Fibroblast of the conjunctiva (primary cell): Measurements from ENCODE around the gene FXYD6.
A peak's percentile ranks its signal among the peaks of the same experiment; 100 is the strongest.

Experiments used
- DNase-seq: peaks from one replicate; pipeline ENCODE4 v3.0.0-alpha.2; 2010; ENCODE audit warnings: low read depth

Gene FXYD6

DNA sequence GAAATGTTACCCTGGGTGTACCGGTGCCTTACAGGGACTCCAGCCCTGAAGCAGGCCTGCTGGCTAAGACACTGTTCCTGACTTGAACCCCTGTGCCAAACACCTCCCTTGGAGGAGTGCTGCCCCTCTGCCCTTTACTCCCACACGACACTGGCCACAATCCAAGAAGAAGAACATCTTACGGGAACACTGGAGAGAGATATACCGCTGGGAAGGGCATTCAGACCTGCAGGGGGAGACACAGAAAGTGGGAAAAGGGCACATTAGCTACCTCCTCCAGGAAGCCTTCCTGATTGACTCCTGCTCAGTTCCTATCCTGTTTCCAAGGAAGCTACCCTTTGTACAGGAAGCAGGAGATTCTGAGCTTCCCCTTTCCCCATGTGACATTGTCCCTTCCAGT lies 34.1 kb upstream of the FXYD6 start:
- no peak for DNase-seq

DNA sequence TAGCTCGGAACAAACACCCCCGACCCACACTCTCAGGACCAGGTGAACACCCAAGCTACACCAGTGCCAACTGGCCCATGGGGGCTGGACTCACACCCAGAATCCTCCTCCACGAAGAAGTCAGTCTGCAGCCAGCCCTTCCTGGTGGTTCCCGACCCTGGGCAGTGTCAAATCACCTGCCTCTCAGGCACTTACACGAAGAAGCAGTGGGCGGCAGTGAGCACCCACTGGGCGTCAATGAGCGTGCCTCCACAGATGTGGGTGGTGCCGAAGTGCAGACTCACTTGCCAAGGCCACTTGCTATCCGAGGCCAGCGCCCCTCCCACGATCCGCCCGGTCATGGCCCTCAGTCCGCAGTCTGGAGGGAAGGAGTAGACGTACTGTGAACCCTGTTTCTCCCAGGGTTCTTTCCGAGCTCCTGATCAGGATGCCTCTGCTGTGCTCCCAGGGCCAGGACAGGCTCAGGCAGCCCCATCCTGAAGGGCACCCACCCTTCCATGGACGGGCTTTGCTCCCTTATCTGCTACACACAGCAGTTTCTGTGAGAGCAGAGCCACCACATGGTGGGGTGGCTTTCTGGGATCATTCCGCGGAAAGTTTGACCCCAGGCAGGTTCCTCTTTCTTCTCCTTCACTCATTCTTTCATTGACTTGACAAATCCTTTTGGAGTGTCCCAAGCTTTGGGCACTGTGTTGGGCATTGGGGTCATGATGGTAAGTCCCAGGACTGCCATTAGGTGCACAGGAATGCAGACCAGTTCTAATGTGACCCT lies 33.3 kb upstream of the FXYD6 start:
- DNase-seq = no peak

GRCh38 chr11:117908959-117909610 lies 32.6 kb upstream of the FXYD6 start:
- DNase-seq = no peak

GRCh38 chr11:117908109-117908895 lies 31.8 kb upstream of the FXYD6 start:
- DNase-seq = no peak

GRCh38 chr11:117907276-117908108 lies 31.0 kb upstream of the FXYD6 start:
- DNase-seq = peak; percentile 92

- no peak for DNase-seq
These were observed 30.3 kb upstream of the FXYD6 start for GRCh38 chr11:117906710-117907109.

GRCh38 chr11:117906126-117906525 lies 29.7 kb upstream of the FXYD6 start:
- DNase-seq = no peak

DNA sequence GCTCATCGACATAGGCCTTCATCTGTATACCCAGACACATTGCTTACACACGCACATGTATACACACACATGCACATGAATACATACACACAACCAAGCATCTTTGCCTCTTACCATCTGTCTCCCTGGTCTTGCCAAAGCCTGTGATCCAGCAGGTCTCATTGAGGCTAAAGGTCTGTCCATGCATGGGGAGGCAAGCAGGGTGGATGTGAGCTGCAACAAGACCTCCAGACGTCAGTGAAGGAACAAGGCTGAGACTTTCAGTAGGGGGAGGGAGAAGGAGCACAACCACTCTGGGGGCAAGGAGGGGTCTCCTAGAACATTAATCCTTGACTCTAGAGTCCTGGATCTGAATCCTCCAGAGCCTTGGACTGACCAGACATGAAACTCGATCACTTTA lies 29.1 kb upstream of the FXYD6 start:
- no peak for DNase-seq

- no peak for DNase-seq
These were observed 27.3 kb upstream of the FXYD6 start for GRCh38 chr11:117903505-117904382.

GRCh38 chr11:117902001-117902845 lies 25.8 kb upstream of the FXYD6 start:
- no peak for DNase-seq

DNA sequence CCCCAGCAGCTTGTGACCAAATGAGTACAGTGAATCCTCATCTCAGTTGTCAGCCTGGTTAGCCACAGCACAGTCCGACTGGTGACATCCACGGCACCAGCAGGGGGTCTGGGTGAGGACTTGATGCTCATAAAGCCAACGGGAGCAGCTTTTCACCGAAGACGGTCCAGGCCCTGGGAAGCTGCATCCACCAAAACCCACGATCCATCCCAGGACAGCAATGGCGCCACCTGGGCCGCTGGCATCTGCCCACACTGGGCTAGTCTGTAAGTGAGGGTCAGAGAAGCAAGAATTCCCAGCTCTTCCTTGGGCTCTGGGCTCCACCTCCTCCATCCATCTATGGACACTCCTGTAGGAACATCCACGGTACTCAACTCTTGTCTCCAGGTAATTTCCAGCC lies 25.1 kb upstream of the FXYD6 start:
- no peak for DNase-seq

DNA sequence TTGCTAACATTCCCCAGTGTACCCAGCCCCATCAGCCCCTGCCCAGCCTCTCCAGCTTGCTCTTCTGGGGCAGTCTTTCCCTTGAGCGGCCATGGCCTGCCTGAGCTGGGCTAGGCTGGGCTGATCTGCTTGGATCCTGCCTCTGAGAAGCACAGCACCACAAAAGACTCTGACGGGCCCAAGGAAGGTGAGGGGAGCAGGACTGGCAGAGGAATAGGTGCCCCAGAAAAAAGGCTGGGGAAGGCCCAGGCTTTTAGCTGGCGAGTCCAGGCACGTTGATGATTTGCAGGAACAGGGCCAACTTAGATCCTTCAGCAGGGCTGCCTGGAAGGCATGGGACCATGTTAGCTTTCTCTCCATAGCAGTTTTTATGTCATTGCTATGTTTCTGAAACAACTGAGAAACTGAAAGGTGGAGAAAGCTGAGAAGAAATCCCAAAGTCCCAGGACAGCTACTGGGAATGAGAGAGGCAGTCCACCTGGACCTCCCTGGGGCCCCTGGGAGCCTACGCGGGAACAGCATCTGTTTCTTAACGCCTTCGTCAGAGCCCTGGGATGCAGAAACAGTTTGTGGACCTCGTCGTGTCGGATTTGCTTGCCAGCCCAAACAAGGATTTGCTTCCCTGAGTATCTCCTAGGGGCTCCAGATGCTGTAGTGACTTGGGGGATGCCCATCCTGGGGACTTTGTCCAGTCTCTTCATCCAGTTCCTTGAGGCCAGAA lies 24.4 kb upstream of the FXYD6 start:
- DNase-seq = no peak

GRCh38 chr11:117900121-117900648 lies 23.7 kb upstream of the FXYD6 start:
- no peak for DNase-seq

GRCh38 chr11:117898059-117898458 lies 21.6 kb upstream of the FXYD6 start:
- DNase-seq = no peak

GRCh38 chr11:117892651-117893050 lies 16.2 kb upstream of the FXYD6 start:
- DNase-seq = no peak

- no peak for DNase-seq
These were observed 14.9 kb upstream of the FXYD6 start for GRCh38 chr11:117891362-117891761.

DNA sequence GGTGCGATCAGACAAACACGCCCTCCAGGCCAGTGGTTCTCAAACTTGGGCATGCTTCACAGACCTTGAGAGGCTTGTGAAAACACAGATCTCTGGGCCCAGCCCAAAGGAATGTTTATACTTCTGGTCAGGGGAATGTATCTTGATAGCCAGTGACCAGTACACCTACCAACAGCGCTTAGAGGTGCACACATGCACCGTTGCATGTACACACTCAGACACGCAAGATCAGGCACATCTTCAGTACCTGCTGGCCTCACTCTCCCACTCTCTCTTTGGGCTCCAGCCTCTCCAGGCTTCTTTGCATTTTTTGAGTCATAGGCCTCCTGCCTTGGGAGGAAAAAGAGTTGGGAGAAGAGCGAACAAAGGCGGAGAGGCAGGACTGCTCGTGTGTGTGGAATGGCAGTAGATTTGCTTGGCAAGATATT lies 11.7 kb upstream of the FXYD6 start:
- DNase-seq = no peak

DNA sequence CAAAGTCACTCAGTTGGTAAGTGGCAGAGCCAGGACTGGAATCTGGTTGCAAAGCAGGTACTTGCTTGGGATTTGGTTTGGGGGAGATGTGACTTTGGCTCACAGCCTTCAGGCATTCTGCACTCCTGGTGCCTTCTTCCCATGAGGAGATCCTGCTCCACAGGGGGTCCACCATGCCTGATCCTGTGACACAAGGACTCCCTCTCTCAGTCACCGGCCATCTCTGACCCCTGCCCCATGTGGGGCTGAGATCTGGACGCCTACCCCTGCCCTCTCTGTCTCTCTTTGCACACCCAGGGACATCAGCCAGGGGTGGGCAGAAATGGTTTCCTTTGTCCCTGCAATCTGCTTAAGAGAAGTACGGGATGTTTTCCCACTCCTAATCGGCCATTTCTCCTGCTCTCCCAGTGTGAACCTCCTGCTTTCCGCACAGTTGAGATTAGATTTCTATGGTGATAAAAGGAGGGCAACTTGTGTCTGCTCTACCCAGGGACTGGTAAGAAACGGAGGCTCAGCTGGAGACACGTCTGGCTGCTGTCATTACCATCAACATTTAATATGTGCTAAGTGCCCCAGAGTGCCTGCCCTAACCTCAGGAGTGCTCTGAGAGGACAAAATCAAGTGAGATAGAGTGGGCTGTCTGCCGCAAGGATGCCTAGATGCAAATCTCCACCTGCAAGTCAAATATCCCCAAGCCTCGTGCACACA lies 11.1 kb upstream of the FXYD6 start:
- DNase-seq = no peak

DNA sequence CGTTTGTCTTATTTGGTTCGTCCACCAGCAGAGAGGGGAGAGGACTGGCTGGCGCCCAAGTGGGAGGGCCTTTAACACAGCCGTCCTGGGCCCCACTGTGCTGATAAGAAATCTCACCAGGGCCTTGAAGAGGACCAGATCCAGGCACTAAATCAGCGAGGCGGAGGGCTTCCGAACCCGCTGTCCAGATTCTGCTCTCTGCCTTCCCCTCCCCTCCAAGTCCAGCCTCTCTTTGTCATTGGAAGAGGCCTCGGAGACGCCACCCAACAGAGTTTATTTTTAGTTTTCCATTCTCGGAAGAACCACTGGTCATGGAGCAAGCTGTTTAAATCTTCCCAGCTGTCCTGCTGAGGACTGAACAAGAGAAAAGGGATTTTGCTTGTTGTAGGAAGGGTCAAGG lies 9.3 kb upstream of the FXYD6 start:
- no peak for DNase-seq
